H1 (cell line): ENCODE data around the gene CMBL. TPM values are rescaled to one million over a fixed set of nuclear protein-coding genes. Genes with fewer than 3 reads are reported as not detected.

Experiments
- CTCF ChIA-PET: fragments of 300-600 bp; sonication (Branson Sonifier 250); formaldehyde crosslinking; loops from one replicate; lab custom pipeline; 2021; ENCODE audit not compliant: partially characterized antibody; lab: Charles Lee
- POLR2A ChIA-PET: fragments of 300-600 bp; sonication (Branson Sonifier 250); formaldehyde crosslinking; loops from one replicate; lab custom pipeline; 2021; ENCODE audit warnings: inconsistent platforms; ENCODE audit not compliant: partially characterized antibody; lab: Charles Lee
- DNase-seq, 2 experiments: peaks; one replicate each; pipeline versions ENCODE4 v3.0.0 to v3.0.0-alpha.2; 2010 to 2022; ENCODE audit warnings: low spot score in 2 of 2, low read depth in 1 of 2, mixed read lengths in 1 of 2
- FAIRE-seq: peaks from 2 replicates; lab custom pipeline; 2011; peaks lifted over from hg19 to GRCh38; lab: Jason Lieb, UNC
- H2AFZ ChIP-seq: 2 replicates; pipeline ENCODE4 v1.8.1; 2012; ENCODE audit warnings: low read length, inconsistent platforms
- H2AK5ac ChIP-seq: 2 replicates; pipeline ENCODE4 v1.6.1; 2013; ENCODE audit warnings: low read depth, low read length
- H2BK120ac ChIP-seq: replicated peaks from 2 replicates; pipeline ENCODE3; 2013; ENCODE audit warnings: low read depth, low read length, inconsistent platforms
- H2BK12ac ChIP-seq: 2 replicates; pipeline ENCODE4 v1.6.1; 2013; ENCODE audit warnings: low read depth, low read length
- H2BK15ac ChIP-seq: 2 replicates; pipeline ENCODE4 v1.6.1; 2013; ENCODE audit warnings: low read length
- H2BK20ac ChIP-seq: 2 replicates; pipeline ENCODE4 v1.6.1; 2013; ENCODE audit warnings: low read length
- H2BK5ac ChIP-seq: 2 replicates; pipeline ENCODE4 v1.6.1; 2013; ENCODE audit warnings: low read depth, low read length
- H3K14ac ChIP-seq: 2 replicates; pipeline ENCODE4 v1.6.1; 2013; ENCODE audit warnings: inconsistent platforms; ENCODE audit not compliant: insufficient read length
- H3K18ac ChIP-seq: 2 replicates; pipeline ENCODE4 v1.6.1; 2013; ENCODE audit warnings: low read length; ENCODE audit errors: extremely low read depth
- H3K23ac ChIP-seq: 2 replicates; pipeline ENCODE4 v1.6.1; 2013; ENCODE audit warnings: inconsistent platforms; ENCODE audit not compliant: insufficient read length
- H3K23me2 ChIP-seq: 2 replicates; pipeline ENCODE4 v1.6.1; 2013; ENCODE audit warnings: low read depth, low read length
- H3K27ac ChIP-seq: 2 replicates; pipeline ENCODE4 v1.6.1; 2011; ENCODE audit warnings: low read depth, low read length, inconsistent platforms
- H3K27me3 ChIP-seq, 4 experiments: replicated peaks in 1 of 4; 1 replicate in 1 of 4; 2 replicates in 3 of 4; pipeline versions ENCODE4 v1.6.1 to v1.8.1; 2011 to 2013; ENCODE audit warnings: low read length in 3 of 4, mild to moderate bottlenecking in 3 of 4, inconsistent platforms in 2 of 4, mixed read lengths in 2 of 4, moderate library complexity in 1 of 4; ENCODE audit not compliant: control insufficient read depth in 3 of 4, insufficient read depth in 3 of 4; ENCODE audit errors: extremely low read depth in 1 of 4
- H3K36me3 ChIP-seq, 4 experiments: 2 replicates each; pipeline versions ENCODE4 v1.6.1 to v1.8.1; 2011 to 2013; ENCODE audit warnings: mild to moderate bottlenecking in 4 of 4, low read length in 3 of 4, moderate library complexity in 2 of 4, control low read depth in 1 of 4, inconsistent platforms in 1 of 4; ENCODE audit not compliant: insufficient read depth in 4 of 4, control insufficient read depth in 2 of 4
- H3K4ac ChIP-seq: replicated peaks from 2 replicates; pipeline ENCODE3; 2013; ENCODE audit warnings: low read length, low read depth, mixed read lengths, inconsistent platforms; ENCODE audit not compliant: insufficient read length
- H3K4me1 ChIP-seq, 4 experiments: replicated peaks in 1 of 4; 1 replicate in 1 of 4; 2 replicates in 3 of 4; pipeline versions ENCODE4 v1.6.1 to v1.8.1; 2011 to 2013; ENCODE audit warnings: low read length in 3 of 4, inconsistent platforms in 2 of 4, mixed read lengths in 1 of 4; ENCODE audit not compliant: insufficient read depth in 4 of 4, control insufficient read depth in 3 of 4
- H3K4me2 ChIP-seq, 2 experiments: 2 replicates each; pipeline versions ENCODE4 v1.6.1 to v1.8.1; 2011 to 2013; ENCODE audit warnings: low read depth in 2 of 2, low read length in 2 of 2, control low read depth in 1 of 2, inconsistent platforms in 1 of 2, mild to moderate bottlenecking in 1 of 2; ENCODE audit not compliant: insufficient read depth in 1 of 2
- H3K4me3 ChIP-seq, 4 experiments: fragments of 200-600, 300-600 bp in 1 of 4; sonication (generic), shearing (Covaris generic), sonication (Bioruptor Twin) in 1 of 4; 2 replicates each; pipeline versions ENCODE4 v1.5.1 to v1.8.1; 2011 to 2016; ENCODE audit warnings: low read length in 4 of 4, low read depth in 3 of 4, control low read depth in 2 of 4, inconsistent platforms in 2 of 4, mild to moderate bottlenecking in 2 of 4, mixed read lengths in 1 of 4, moderate library complexity in 1 of 4; ENCODE audit not compliant: insufficient read depth in 2 of 4; ENCODE audit errors: extremely low read depth in 1 of 4
- H3K56ac ChIP-seq: replicated peaks from 2 replicates; pipeline ENCODE3; 2013; ENCODE audit warnings: low read depth, mild to moderate bottlenecking, mixed read lengths, low read length, inconsistent platforms; ENCODE audit not compliant: insufficient read length
- H3K79me1 ChIP-seq: 2 replicates; pipeline ENCODE4 v1.6.1; 2013; ENCODE audit warnings: low read depth, low read length, control low read depth
- H3K79me2 ChIP-seq, 2 experiments: 2 replicates each; pipeline versions ENCODE4 v1.6.1 to v1.8.1; 2012 to 2013; ENCODE audit warnings: low read length in 2 of 2, mild to moderate bottlenecking in 2 of 2, inconsistent platforms in 1 of 2; ENCODE audit not compliant: insufficient read depth in 2 of 2, control insufficient read depth in 1 of 2
- H3K9ac ChIP-seq, 4 experiments: replicated peaks in 1 of 4; 1 replicate in 1 of 4; 2 replicates in 3 of 4; pipeline versions ENCODE4 v1.6.1 to v1.8.1; 2011 to 2013; ENCODE audit warnings: low read depth in 3 of 4, low read length in 3 of 4, control low read depth in 2 of 4, mild to moderate bottlenecking in 2 of 4, moderate library complexity in 2 of 4, inconsistent platforms in 1 of 4; ENCODE audit errors: extremely low read depth in 1 of 4
- H3K9me3 ChIP-seq, 2 experiments: 2 replicates each; pipeline versions ENCODE4 v1.6.1 to v1.8.1; 2012 to 2013; ENCODE audit warnings: mild to moderate bottlenecking in 2 of 2, moderate library complexity in 2 of 2, control low read depth in 1 of 2, inconsistent platforms in 1 of 2, low read depth in 1 of 2, low read length in 1 of 2, mixed read lengths in 1 of 2; ENCODE audit not compliant: insufficient read depth in 2 of 2
- H4K20me1 ChIP-seq, 2 experiments: replicated peaks in 1 of 2; 2 replicates each; pipeline versions ENCODE3 to v1.8.1; 2011 to 2013; ENCODE audit warnings: inconsistent platforms in 2 of 2, low read length in 2 of 2, mild to moderate bottlenecking in 1 of 2; ENCODE audit not compliant: insufficient read depth in 2 of 2, control insufficient read depth in 1 of 2
- H4K5ac ChIP-seq: 2 replicates; pipeline ENCODE4 v1.6.1; 2013; ENCODE audit warnings: low read length, low read depth, mixed read lengths, inconsistent platforms; ENCODE audit not compliant: insufficient read length
- H4K8ac ChIP-seq: 2 replicates; pipeline ENCODE4 v1.8.0; 2013; ENCODE audit warnings: mild to moderate bottlenecking, moderate library complexity, low read length, inconsistent platforms; ENCODE audit not compliant: insufficient read depth; ENCODE audit errors: extremely low read depth
- H4K91ac ChIP-seq: replicated peaks from 2 replicates; pipeline ENCODE3; 2013; ENCODE audit warnings: low read length, mixed read lengths, inconsistent platforms; ENCODE audit not compliant: insufficient read length
- ATF2 ChIP-seq: IDR thresholded peaks from 2 replicates; pipeline ENCODE4 v1.6.1; 2012; ENCODE audit warnings: low read length, inconsistent platforms
- BRCA1 ChIP-seq: IDR thresholded peaks from 2 replicates; pipeline ENCODE4 v1.6.1; 2012; ENCODE audit warnings: low read depth, low read length, improper control_type of control experiment
- EZH2 ChIP-seq: fragments of 200-600 bp; sonication (generic); IDR thresholded peaks from 2 replicates; pipeline ENCODE4 v1.7.1; 2012; ENCODE audit warnings: low read depth, mild to moderate bottlenecking, moderate library complexity, low read length, inconsistent platforms; ENCODE audit not compliant: severe bottlenecking
- JUN ChIP-seq: IDR thresholded peaks from 2 replicates; pipeline ENCODE4 v1.6.1; 2011; ENCODE audit warnings: low read depth, mild to moderate bottlenecking, improper control_type of control experiment, low read length
- KDM1A ChIP-seq: fragments of 200-600, 300-600 bp; sonication (generic); IDR thresholded peaks from 2 replicates; pipeline ENCODE4 v1.7.1; 2016; ENCODE audit warnings: mild to moderate bottlenecking, low read length, borderline replicate concordance
- MAFK ChIP-seq: IDR thresholded peaks from 2 replicates; pipeline ENCODE4 v1.6.1; 2012; ENCODE audit warnings: low read depth, mild to moderate bottlenecking, improper control_type of control experiment, low read length
- PHF8 ChIP-seq: fragments of 200-600 bp; sonication (generic); conservative IDR thresholded peaks from 2 replicates; pipeline ENCODE4 v1.7.1; 2012; ENCODE audit warnings: low read depth, mild to moderate bottlenecking, inconsistent platforms, low read length, moderate library complexity
- POLR2AphosphoS5 ChIP-seq: IDR thresholded peaks from 2 replicates; pipeline ENCODE4 v1.6.1; 2011; ENCODE audit warnings: low read depth, low read length
- RAD21 ChIP-seq, 2 experiments: IDR thresholded peaks in 1 of 2; conservative IDR thresholded peaks in 1 of 2; 2 replicates each; pipeline ENCODE4 v1.6.1; 2011; ENCODE audit warnings: low read depth in 2 of 2, low read length in 2 of 2, improper control_type of control experiment in 1 of 2, inconsistent platforms in 1 of 2, mild to moderate bottlenecking in 1 of 2, moderate library complexity in 1 of 2
- SAP30 ChIP-seq: fragments of 300-600 bp; sonication (generic); IDR thresholded peaks from 2 replicates; pipeline ENCODE4 v1.7.1; 2012; ENCODE audit warnings: low read length, moderate library complexity, mild to moderate bottlenecking, inconsistent platforms; ENCODE audit not compliant: insufficient read depth, insufficient replicate concordance
- SP2 ChIP-seq: IDR thresholded peaks from 2 replicates; pipeline ENCODE4 v1.6.1; 2012; ENCODE audit warnings: mild to moderate bottlenecking, low read length, inconsistent platforms
- TBP ChIP-seq: IDR thresholded peaks from 2 replicates; pipeline ENCODE4 v1.6.1; 2011; ENCODE audit warnings: low read depth, low read length, improper control_type of control experiment
- WGBS, 2 experiments: shearing (Covaris generic) in 1 of 2; methylation state at CpG; one replicate each; pipeline versions ENCODE4 v1.1.6 to v1.1.7; 2013 to 2015; ENCODE audit warnings: low lambda C conversion rate in 2 of 2, mixed read lengths in 2 of 2, inconsistent platforms in 1 of 2, low coverage in 1 of 2, missing lambda C conversion rate in 1 of 2; ENCODE audit not compliant: insufficient replicate concordance in 2 of 2, insufficient coverage in 1 of 2, insufficient read length in 1 of 2; ENCODE audit errors: extremely low coverage in 1 of 2, missing lambda C conversion rate in 1 of 2; 5-methylcytosine and 5-hydroxymethylcytosine counted together
- polyA plus RNA-seq, 7 experiments: library from polyadenylated mRNA; depleted of rRNA in 3 of 7; stranded (reverse) in 5 of 7; unstranded in 2 of 7; fragments of >200 nt in 5 of 7; fragments of 200-250 nt in 2 of 7; gene quantifications; 1 replicate in 5 of 7; 2 replicates in 1 of 7; 4 replicates in 1 of 7; pipeline versions ENCODE4 v1.2.1 to v1.2.3, GENCODE V29; 2011 to 2013; ENCODE audit warnings: missing spikeins in 2 of 7, mixed read lengths in 2 of 7
- total RNA-seq: library from RNA; stranded (reverse); fragmentation: NEBNext Ultra II Directional; extraction: Animal tissue kit (Norgen Biotek cat#: 25700); gene quantifications from 2 replicates; pipeline ENCODE4 v1.2.1, GENCODE V29; 2021

Gene CMBL
- total and polyA plus RNA-seq, 2 of the 8 experiments (the other 6 are each of a cell fraction or from before 2014, with no cell fraction given) = 27.9 to 32.1 TPM

GRCh38 chr5:10289353-10289752 lies 18.3 kb downstream of the CMBL start:
- Histone ChIP-seq H2BK5ac (no peak overlapping the region), H2BK120ac (no peak overlapping the region), H4K5ac (no peak overlapping the region), H3K9me3 (no peaks in the 10 kb centered on the region), H3K9ac (no peak overlapping the region), H3K4ac (no peak overlapping the region), H3K23me2 (no peaks in the 10 kb centered on the region), H2BK20ac (no peak overlapping the region), H4K91ac (no peak overlapping the region), H3K4me2 (no peak overlapping the region), H4K20me1 (no peaks in the 10 kb centered on the region), H2AK5ac (no peak overlapping the region), H3K4me3 (no peak overlapping the region), H3K4me1 (peaks cover 0 to 4% (median 0%) of the 10 kb centered on the region in 4 experiments; a peak in 1 of 7 replicates), H2BK15ac (no peak overlapping the region), H3K27me3 (no peaks in the 10 kb centered on the region), H3K14ac (no peak overlapping the region), H3K18ac (no peak overlapping the region), H3K27ac (no peak overlapping the region), H4K8ac (no peak overlapping the region), H3K79me1 (no peaks in the 10 kb centered on the region), H2AFZ (no peak overlapping the region), H3K23ac (no peak overlapping the region), H3K79me2 (no peaks in the 10 kb centered on the region), H2BK12ac (no peak overlapping the region), H3K36me3 (no peaks in the 10 kb centered on the region; a peak in 1 of 8 replicates), H3K56ac (no peak overlapping the region)
- POLR2A ChIA-PET = interaction anchor here (0.6 to 1.2 kb wide), 4 partner anchors 31 to 84 kb away, joined by 3 read pairs; partner anchors contain the start of gene MARCHF6
- no peak for FAIRE-seq
- DNase-seq = no peak
- WGBS, 2 experiments = 85% methylated on average over 6 of the region's 6 CpGs; no CpG with 5 or more reads in 1 of the 2 experiments
- CTCF ChIA-PET = interaction anchor here (0.7 to 1.5 kb wide), 4 partner anchors 75 to 148 kb away, joined by 3 to 4 read pairs (median 4); no protein-coding TSS in a partner anchor
- no peak for TF ChIP-seq KDM1A
- no peak for TF ChIP-seq POLR2AphosphoS5
- TF ChIP-seq SAP30 = no peak
- TF ChIP-seq BRCA1 = no peak
- TF ChIP-seq TBP = no peak
- TF ChIP-seq RAD21 (IDR thresholded peaks at IDR 0.05 in 1 of 2, conservative IDR thresholded peaks at IDR 0.05 in 1 of 2; ENCODE audit: low read depth in 2 of 2, low read length in 2 of 2) = no peak
- no peak for TF ChIP-seq MAFK
- TF ChIP-seq JUN = no peak
- TF ChIP-seq SP2 = no peak
- TF ChIP-seq EZH2 = no peak
- no peak for TF ChIP-seq PHF8
- no peak for TF ChIP-seq ATF2
